Upper lobe of left lung (tissue), 4 donors: ENCODE data around the gene FAM174C.

ENCODE experiments used
- CTCF ChIP-seq, 6 experiments: fragments of 450-650 bp in 4 of 6; fragments of 200-600 bp in 2 of 6; sonication (generic) in 2 of 6; IDR thresholded peaks; one replicate each; pipeline ENCODE4 v1.5.1; 2016 to 2019; ENCODE audit warnings: antibody characterized with exemption in 6 of 6
- EP300 ChIP-seq, 4 donors: sonication (generic); formaldehyde crosslinking; IDR thresholded peaks; one replicate each; pipeline ENCODE4 v1.5.1; 2017; ENCODE audit warnings: antibody characterized with exemption in 4 of 4, control low read depth in 2 of 4
- POLR2A ChIP-seq, 4 donors: fragments of 450-650 bp; IDR thresholded peaks; one replicate each; pipeline ENCODE4 v1.5.1; 2016 to 2017; ENCODE audit warnings: antibody characterized with exemption in 4 of 4, mild to moderate bottlenecking in 2 of 4

GRCh38 chr19:1261798-1262622 is 13.3 kb upstream of the FAM174C start:
- TF ChIP-seq CTCF (IDR thresholded peaks at IDR 0.05), result no peak
- TF ChIP-seq POLR2A (IDR thresholded peaks at IDR 0.05), result peak in 2 of 4 donors; percentile 39 to 73
- peak in 1 of 4 donors; percentile 8 for TF ChIP-seq EP300 (IDR thresholded peaks at IDR 0.05)
